CD8-positive, alpha-beta memory T cell (primary cell): ENCODE results near the gene RAD51B. TPM values are rescaled to one million over a fixed set of nuclear protein-coding genes. Genes with fewer than 3 reads are reported as not detected.

Experiments used
- CTCF ChIA-PET: fragments of 350-600 bp; sonication (Branson Sonifier 250); formaldehyde crosslinking; loops from one replicate; lab custom pipeline; 2021; ENCODE audit warnings: antibody characterized with exemption; lab: Charles Lee
- POLR2A ChIA-PET: fragments of 350-600 bp; sonication (Branson Sonifier 250); formaldehyde crosslinking; loops from one replicate; lab custom pipeline; 2021; ENCODE audit warnings: antibody characterized with exemption; lab: Charles Lee
- DNase-seq, 5 donors: peaks; one replicate each; pipeline versions ENCODE4 v3.0.0 to v3.0.0-alpha.2; 2020 to 2022; ENCODE audit warnings: mixed read lengths in 1 of 5
- H3K27ac ChIP-seq: one replicate; pipeline ENCODE4 v1.7.0; 2013; ENCODE audit warnings: low read depth, mild to moderate bottlenecking, low read length, moderate library complexity
- H3K27me3 ChIP-seq: 2 replicates; pipeline ENCODE4 v1.7.0; 2013; ENCODE audit warnings: low read length, mild to moderate bottlenecking; ENCODE audit not compliant: insufficient read depth, poor library complexity, severe bottlenecking
- H3K36me3 ChIP-seq: 2 replicates; pipeline ENCODE4 v1.7.0; 2013; ENCODE audit warnings: mild to moderate bottlenecking, low read length, moderate library complexity; ENCODE audit not compliant: insufficient read depth
- H3K4me1 ChIP-seq: 2 replicates; pipeline ENCODE4 v1.7.0; 2013; ENCODE audit warnings: mild to moderate bottlenecking, low read length, moderate library complexity; ENCODE audit not compliant: insufficient read depth
- H3K4me3 ChIP-seq: 2 replicates; pipeline ENCODE4 v1.7.0; 2013; ENCODE audit warnings: mild to moderate bottlenecking, low read length
- H3K9me3 ChIP-seq: 2 replicates; pipeline ENCODE4 v1.7.0; 2013; ENCODE audit warnings: mild to moderate bottlenecking, low read length
- H3K27ac Mint-ChIP-seq, 8 donors: one replicate each; pipeline ENCODE4 v1.8.0; 2020 to 2021; ENCODE audit warnings: mixed read lengths in 8 of 8, mild to moderate bottlenecking in 6 of 8, inconsistent platforms in 3 of 8, moderate library complexity in 3 of 8
- H3K27me3 Mint-ChIP-seq, 2 donors: one replicate each; pipeline ENCODE4 v1.8.0; 2020 to 2021; ENCODE audit warnings: mixed read lengths in 2 of 2, mild to moderate bottlenecking in 1 of 2, moderate library complexity in 1 of 2
- H3K36me3 Mint-ChIP-seq, 3 donors: one replicate each; pipeline ENCODE4 v1.8.0; 2020 to 2021; ENCODE audit warnings: mixed read lengths in 3 of 3, inconsistent platforms in 1 of 3, mild to moderate bottlenecking in 1 of 3
- H3K4me1 Mint-ChIP-seq, 3 donors: one replicate each; pipeline ENCODE4 v1.8.0; 2020 to 2021; ENCODE audit warnings: mixed read lengths in 3 of 3, inconsistent platforms in 1 of 3, mild to moderate bottlenecking in 1 of 3
- H3K4me3 Mint-ChIP-seq, 7 donors: one replicate each; pipeline ENCODE4 v1.8.0; 2020 to 2021; ENCODE audit warnings: mixed read lengths in 7 of 7, mild to moderate bottlenecking in 6 of 7, moderate library complexity in 4 of 7, inconsistent platforms in 2 of 7
- H3K9me3 Mint-ChIP-seq, 5 donors: one replicate each; pipeline ENCODE4 v1.8.0; 2020 to 2022; ENCODE audit warnings: mixed read lengths in 5 of 5, mild to moderate bottlenecking in 3 of 5, moderate library complexity in 2 of 5, inconsistent platforms in 1 of 5
- polyA plus RNA-seq: library from polyadenylated mRNA; unstranded; fragments of 300-500 nt; fragmentation: Illumina TruSeq; gene quantifications from one replicate; pipeline ENCODE4 v1.2.3, GENCODE V29; 2021
- total RNA-seq, 2 experiments: library from RNA; stranded (reverse); gene quantifications; one replicate each; pipeline ENCODE4 v1.2.3, GENCODE V29; 2021

Gene RAD51B
- total and polyA plus RNA-seq, 3 experiments from 2014 or later, result 15.7 to 22.9 (median 17.4) TPM

DNA sequence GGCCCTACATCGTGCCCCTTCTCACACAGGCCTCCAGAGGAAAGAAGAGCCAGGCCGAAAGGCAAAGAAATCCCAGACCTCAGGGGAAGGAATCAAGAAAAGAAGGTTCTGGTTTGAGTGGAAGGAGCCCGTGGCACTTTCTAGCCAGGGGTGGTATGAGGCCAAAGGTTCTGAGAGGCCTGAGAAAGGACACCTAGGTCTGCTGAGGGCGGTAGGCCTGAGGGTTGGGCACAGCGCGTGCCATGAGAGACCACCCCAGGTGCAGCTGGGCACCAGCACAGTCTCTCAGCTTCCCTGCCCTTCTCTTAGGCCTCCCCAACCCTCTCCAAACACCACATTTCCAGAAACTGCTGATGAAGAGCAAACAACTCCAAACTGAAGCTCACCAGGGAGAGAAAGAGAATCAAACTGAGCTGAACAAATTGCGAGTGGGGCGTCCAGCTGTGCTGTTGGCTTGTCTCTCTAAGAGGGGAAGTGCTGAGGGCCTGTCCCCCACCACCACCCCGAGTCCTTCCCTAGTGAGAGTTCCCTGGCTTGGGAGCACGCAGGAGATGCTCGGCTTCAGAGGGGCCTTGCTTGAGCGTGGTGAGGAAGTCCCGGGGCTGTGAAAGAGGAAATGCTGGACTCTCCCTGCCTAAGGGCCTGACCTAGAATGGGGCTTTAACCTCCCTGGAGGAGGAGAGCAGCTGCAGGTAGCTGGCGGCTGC is 788.4 kb downstream of the RAD51B start:
- Mint-ChIP-seq H3K27ac (peak overlapping the region in 5 of 8 donors; percentile 7 to 73 (median 21)), H3K36me3 (peaks cover 0 to 17% (median 2%) of the 10 kb centered on the region in 3 donors), H3K4me3 (peak overlapping the region in 1 of 7 donors; percentile 21), H3K4me1 (peaks cover 0 to 2% (median 0%) of the 10 kb centered on the region in 3 donors), H3K27me3 (no peaks in the 10 kb centered on the region), H3K9me3 (peaks cover 0 to 8% (median 7%) of the 10 kb centered on the region in 5 donors)
- no peaks in the 10 kb centered on the region for H3K9me3 ChIP-seq
- peaks cover 5% of the 10 kb centered on the region for H3K4me1 ChIP-seq
- DNase-seq, result no peak
- ChIA-PET POLR2A (no interaction called here), CTCF (no interaction called here)
- no peaks in the 10 kb centered on the region for H3K27me3 ChIP-seq
- no peak overlapping the region for H3K27ac ChIP-seq
- H3K36me3 ChIP-seq, result no peaks in the 10 kb centered on the region
- H3K4me3 ChIP-seq, result no peak overlapping the region

DNA sequence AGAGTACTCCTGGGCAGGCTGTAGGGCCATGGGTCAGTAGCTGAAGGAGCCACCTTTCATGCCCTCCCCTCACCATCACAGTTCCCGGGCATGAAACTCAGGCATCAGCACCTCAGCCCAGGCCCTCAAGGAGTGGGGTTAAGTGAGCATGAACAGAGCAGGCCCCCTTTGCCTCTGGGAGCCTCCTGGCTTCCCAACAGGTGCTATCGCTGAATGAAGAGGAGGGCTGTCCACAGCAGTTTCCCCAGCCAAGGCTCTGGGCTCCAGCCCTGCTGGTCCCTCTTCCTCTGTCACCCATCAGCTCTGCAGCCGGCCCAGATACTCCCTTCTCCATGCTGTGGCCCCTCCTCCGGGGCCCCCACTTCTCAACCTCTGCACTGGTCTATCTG is 789.0 kb downstream of the RAD51B start:
- Histone ChIP-seq H3K27ac (no peak overlapping the region), H3K4me1 (peaks cover 5% of the 10 kb centered on the region), H3K9me3 (no peaks in the 10 kb centered on the region), H3K27me3 (no peaks in the 10 kb centered on the region), H3K4me3 (no peak overlapping the region), H3K36me3 (no peaks in the 10 kb centered on the region)
- DNase-seq, result no peak
- Mint-ChIP-seq H3K9me3 (peaks cover 0 to 9% (median 8%) of the 10 kb centered on the region in 5 donors), H3K36me3 (peaks cover 0 to 17% (median 2%) of the 10 kb centered on the region in 3 donors), H3K4me1 (peaks cover 0 to 2% (median 0%) of the 10 kb centered on the region in 3 donors), H3K27ac (peak overlapping the region in 1 of 8 donors; percentile 43), H3K4me3 (no peak overlapping the region), H3K27me3 (no peaks in the 10 kb centered on the region)
- POLR2A ChIA-PET, result no interaction called here
- CTCF ChIA-PET, result no interaction called here

DNA sequence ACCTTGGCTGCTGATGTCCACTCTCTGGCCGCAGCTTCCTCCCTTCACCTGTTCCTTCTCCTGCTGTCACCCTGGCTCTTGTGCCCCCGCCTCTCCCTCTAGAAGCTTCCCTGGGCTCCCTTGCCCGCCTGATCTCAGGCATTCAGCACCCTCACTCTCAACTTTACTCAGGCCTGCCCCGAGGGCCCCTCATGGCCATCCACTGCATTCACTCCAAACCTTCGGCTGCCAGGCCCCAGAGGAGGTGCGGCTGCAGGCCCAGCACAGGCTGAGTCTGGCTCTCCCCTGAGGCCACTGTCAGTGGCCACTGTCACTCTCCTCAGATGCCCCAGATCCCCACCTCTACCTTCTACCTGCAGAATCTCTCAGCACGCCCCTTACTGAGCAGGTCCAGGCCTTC is 789.4 kb downstream of the RAD51B start:
- Histone ChIP-seq H3K4me3 (no peak overlapping the region), H3K36me3 (no peaks in the 10 kb centered on the region), H3K9me3 (no peaks in the 10 kb centered on the region), H3K27me3 (no peaks in the 10 kb centered on the region), H3K4me1 (peaks cover 5% of the 10 kb centered on the region), H3K27ac (no peak overlapping the region)
- CTCF ChIA-PET, result no interaction called here
- peaks cover 0 to 2% (median 0%) of the 10 kb centered on the region in 3 donors for H3K4me1 Mint-ChIP-seq
- no peak overlapping the region for H3K27ac Mint-ChIP-seq
- peaks cover 2 to 21% (median 3%) of the 10 kb centered on the region in 3 donors for H3K36me3 Mint-ChIP-seq
- H3K27me3 Mint-ChIP-seq, result no peaks in the 10 kb centered on the region
- no peak overlapping the region for H3K4me3 Mint-ChIP-seq
- DNase-seq, result no peak
- H3K9me3 Mint-ChIP-seq, result peaks cover 4 to 13% (median 8%) of the 10 kb centered on the region in 5 donors
- POLR2A ChIA-PET, result no interaction called here

DNA sequence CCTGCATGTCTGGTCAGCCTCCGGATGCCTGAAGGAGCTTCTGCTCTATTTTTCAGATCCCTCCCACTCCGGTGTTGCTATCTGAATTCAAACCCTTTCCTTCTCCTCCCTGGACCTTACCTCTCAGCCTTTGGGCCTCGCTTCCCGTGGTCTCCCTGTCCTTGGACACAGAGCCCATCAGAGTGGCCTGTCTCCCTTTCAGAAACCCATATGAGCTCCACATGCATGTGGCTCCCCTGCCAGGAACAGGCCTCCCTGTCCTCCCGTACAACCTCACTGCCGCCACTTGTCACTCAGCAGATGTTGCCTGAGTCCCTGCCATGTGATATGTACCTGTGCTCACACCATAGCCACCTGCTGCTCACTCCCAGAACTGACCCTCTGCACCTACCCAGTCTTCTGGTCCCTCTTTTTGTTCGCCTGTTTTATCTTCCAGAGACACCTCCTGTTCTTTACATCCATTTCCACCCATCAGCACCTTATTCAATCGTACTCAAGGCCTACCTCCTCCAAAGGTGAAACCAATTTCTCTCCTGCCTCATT is 790.7 kb downstream of the RAD51B start:
- no peak overlapping the region for H3K27ac Mint-ChIP-seq
- POLR2A ChIA-PET, result no interaction called here

DNA sequence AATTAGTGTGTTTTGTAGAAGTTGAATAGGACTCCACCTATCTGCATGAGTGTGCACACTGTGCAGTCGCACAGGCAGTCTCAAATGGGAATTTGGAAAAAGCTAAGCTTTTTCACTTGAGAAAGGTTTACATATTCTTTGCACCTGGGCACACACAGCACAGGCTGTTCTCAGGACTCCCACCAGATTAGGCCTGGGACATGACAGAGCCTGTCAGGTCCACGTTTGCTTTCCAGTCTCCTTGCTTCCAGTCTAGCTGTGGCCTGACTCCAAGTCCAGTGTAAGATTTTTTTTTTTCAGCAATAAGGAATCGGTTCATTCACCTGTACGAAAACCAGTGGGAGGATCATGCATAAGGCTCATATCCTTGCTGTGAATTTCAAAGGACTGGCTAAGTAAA is 792.0 kb downstream of the RAD51B start:
- Histone ChIP-seq H3K9me3 (peaks cover under 1% of the 10 kb centered on the region), H3K27me3 (no peaks in the 10 kb centered on the region), H3K36me3 (no peaks in the 10 kb centered on the region), H3K4me3 (no peak overlapping the region), H3K4me1 (peaks cover 5% of the 10 kb centered on the region), H3K27ac (no peak overlapping the region)
- peaks cover 0 to 2% (median 0%) of the 10 kb centered on the region in 3 donors for H3K4me1 Mint-ChIP-seq
- H3K4me3 Mint-ChIP-seq, result no peak overlapping the region
- H3K36me3 Mint-ChIP-seq, result peaks cover 2 to 22% (median 8%) of the 10 kb centered on the region in 3 donors
- H3K27ac Mint-ChIP-seq, result peak overlapping the region in 1 of 8 donors; percentile 48
- CTCF ChIA-PET, result interaction anchor here (0.9 kb wide), 1 partner anchor 17 kb away, joined by 3 read pairs; no protein-coding TSS in a partner anchor
- peaks cover 21 to 31% (median 26%) of the 10 kb centered on the region in 5 donors for H3K9me3 Mint-ChIP-seq
- POLR2A ChIA-PET, result no interaction called here
- no peak for DNase-seq
- H3K27me3 Mint-ChIP-seq, result no peaks in the 10 kb centered on the region

More for the DNA sequence above, 790.7 kb downstream of the RAD51B start:
- H3K4me3 ChIP-seq, result no peak overlapping the region
- Mint-ChIP-seq H3K4me3 (no peak overlapping the region), H3K4me1 (peaks cover 0 to 2% (median 0%) of the 10 kb centered on the region in 3 donors), H3K27me3 (no peaks in the 10 kb centered on the region), H3K36me3 (peaks cover 4 to 25% (median 6%) of the 10 kb centered on the region in 3 donors), H3K9me3 (peaks cover 10 to 25% (median 19%) of the 10 kb centered on the region in 5 donors)
- H3K27ac ChIP-seq, result no peak overlapping the region
- no peak for DNase-seq
- H3K36me3 ChIP-seq, result no peaks in the 10 kb centered on the region
- no peaks in the 10 kb centered on the region for H3K27me3 ChIP-seq
- CTCF ChIA-PET, result no interaction called here
- peaks cover 5% of the 10 kb centered on the region for H3K4me1 ChIP-seq
- H3K9me3 ChIP-seq, result no peaks in the 10 kb centered on the region

DNA sequence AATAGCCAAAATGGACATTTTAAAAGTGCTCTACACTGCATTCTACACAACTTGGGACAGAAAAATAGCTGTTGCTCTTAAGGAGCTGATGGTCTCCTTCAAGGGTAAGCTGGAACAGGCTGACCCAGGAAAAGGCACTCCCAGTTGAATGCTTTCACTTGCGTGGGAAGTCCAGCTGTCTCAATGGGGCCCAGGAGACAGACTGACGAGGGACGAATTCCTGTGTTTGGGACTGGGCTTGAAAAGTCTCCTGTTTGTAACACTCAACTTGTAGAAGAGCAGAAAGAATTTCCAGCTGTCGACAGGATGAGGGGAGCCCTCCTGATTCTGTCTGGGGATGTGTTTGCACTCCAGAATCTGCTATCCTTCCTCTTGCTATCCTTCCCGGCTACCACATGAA is 792.5 kb downstream of the RAD51B start:
- CTCF ChIA-PET, result interaction anchor here (0.9 kb wide), 1 partner anchor 17 kb away, joined by 3 read pairs; no protein-coding TSS in a partner anchor
- H3K27ac Mint-ChIP-seq, result no peak overlapping the region
- H3K4me1 ChIP-seq, result peaks cover 5% of the 10 kb centered on the region

DNA sequence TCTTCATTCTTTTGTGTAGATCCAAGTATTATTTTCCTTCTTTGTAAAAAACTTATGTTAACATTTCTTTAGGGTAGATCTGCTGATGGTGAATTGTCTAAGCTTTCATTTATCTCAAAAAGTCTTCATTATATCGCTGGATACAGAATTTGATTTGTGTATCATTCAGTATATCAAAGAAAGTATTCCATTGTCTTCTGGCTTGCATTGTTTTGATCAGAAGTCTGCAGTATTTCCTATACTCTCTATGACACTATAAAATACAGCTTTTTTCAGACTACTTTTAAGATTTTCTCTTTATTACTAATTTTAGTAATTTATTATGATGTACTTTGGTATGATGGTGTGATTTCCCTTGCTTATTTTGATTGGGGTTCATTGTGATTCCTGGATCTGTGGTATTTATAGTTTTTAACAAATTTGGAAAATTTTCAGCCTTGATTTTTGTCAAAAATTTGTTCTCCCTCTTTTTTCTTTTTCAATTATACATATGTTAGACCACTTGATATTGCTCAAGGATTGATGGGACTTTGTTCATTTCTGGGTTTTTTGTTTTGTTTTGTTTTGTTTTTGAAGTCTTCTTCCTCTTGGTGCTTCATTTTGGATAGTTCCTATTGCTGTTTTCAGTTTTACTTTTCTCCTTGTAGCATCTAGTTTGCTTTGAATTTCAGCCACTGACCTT is 796.8 kb downstream of the RAD51B start:
- Histone ChIP-seq H3K27me3 (no peaks in the 10 kb centered on the region), H3K27ac (no peak overlapping the region), H3K4me3 (no peak overlapping the region), H3K4me1 (peaks cover under 1% of the 10 kb centered on the region), H3K36me3 (no peaks in the 10 kb centered on the region), H3K9me3 (peaks cover 18% of the 10 kb centered on the region)
- ChIA-PET CTCF (interaction anchor here (1.1 kb wide), 1 partner anchor 12 kb away, joined by 3 read pairs; no protein-coding TSS in a partner anchor), POLR2A (interaction anchor here (0.6 kb wide), 1 partner anchor 559 kb away, joined by 3 read pairs; no protein-coding TSS in a partner anchor)
- peak in 1 of 5 donors; percentile 10 for DNase-seq
- H3K4me1 Mint-ChIP-seq, result no peaks in the 10 kb centered on the region
- peaks cover 7 to 49% (median 11%) of the 10 kb centered on the region in 3 donors for H3K36me3 Mint-ChIP-seq
- H3K27ac Mint-ChIP-seq, result no peak overlapping the region
- peaks cover 0 to 5% of the 10 kb centered on the region in 2 donors for H3K27me3 Mint-ChIP-seq
- H3K9me3 Mint-ChIP-seq, result peaks cover 32 to 53% (median 48%) of the 10 kb centered on the region in 5 donors
- H3K4me3 Mint-ChIP-seq, result no peak overlapping the region

More for the DNA sequence above, 792.5 kb downstream of the RAD51B start:
- Mint-ChIP-seq H3K4me1 (peaks cover 0 to 2% (median 0%) of the 10 kb centered on the region in 3 donors), H3K27me3 (no peaks in the 10 kb centered on the region), H3K36me3 (peaks cover 2 to 26% (median 8%) of the 10 kb centered on the region in 3 donors), H3K9me3 (peaks cover 25 to 35% (median 30%) of the 10 kb centered on the region in 5 donors), H3K4me3 (no peak overlapping the region)
- POLR2A ChIA-PET, result no interaction called here
- no peaks in the 10 kb centered on the region for H3K36me3 ChIP-seq
- DNase-seq, result no peak
- H3K27me3 ChIP-seq, result no peaks in the 10 kb centered on the region
- no peak overlapping the region for H3K4me3 ChIP-seq
- peaks cover 5% of the 10 kb centered on the region for H3K9me3 ChIP-seq
- no peak overlapping the region for H3K27ac ChIP-seq
